ENCODE results near the gene ACSM3.
"Not testable (repeated sequence)": the region's sequence is repeated elsewhere in the genome, so short reads cannot be mapped to it uniquely, and the experiment has no call there.

The ACSM3 gene, protein sequence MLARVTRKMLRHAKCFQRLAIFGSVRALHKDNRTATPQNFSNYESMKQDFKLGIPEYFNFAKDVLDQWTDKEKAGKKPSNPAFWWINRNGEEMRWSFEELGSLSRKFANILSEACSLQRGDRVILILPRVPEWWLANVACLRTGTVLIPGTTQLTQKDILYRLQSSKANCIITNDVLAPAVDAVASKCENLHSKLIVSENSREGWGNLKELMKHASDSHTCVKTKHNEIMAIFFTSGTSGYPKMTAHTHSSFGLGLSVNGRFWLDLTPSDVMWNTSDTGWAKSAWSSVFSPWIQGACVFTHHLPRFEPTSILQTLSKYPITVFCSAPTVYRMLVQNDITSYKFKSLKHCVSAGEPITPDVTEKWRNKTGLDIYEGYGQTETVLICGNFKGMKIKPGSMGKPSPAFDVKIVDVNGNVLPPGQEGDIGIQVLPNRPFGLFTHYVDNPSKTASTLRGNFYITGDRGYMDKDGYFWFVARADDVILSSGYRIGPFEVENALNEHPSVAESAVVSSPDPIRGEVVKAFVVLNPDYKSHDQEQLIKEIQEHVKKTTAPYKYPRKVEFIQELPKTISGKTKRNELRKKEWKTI

GRCh38 chr16:20763461-20764232 lies at the start of gene ACSM3:
ACSM3 (plus strand) TSS chr16:20764014; CDS start chr16:20770035, 6,021 bp downstream.
- DNase-seq (ENCODE audit: low read depth), result peak; percentile 72

- DNase-seq (ENCODE audit: low read depth), result not testable (repeated sequence)
Measured at GRCh38 chr16:20717718-20718117, 46.1 kb upstream of the ACSM3 start.

- DNase-seq (ENCODE audit: low read depth), result no peak
Measured at GRCh38 chr16:20720251-20720650, 43.6 kb upstream of the ACSM3 start.

DNA sequence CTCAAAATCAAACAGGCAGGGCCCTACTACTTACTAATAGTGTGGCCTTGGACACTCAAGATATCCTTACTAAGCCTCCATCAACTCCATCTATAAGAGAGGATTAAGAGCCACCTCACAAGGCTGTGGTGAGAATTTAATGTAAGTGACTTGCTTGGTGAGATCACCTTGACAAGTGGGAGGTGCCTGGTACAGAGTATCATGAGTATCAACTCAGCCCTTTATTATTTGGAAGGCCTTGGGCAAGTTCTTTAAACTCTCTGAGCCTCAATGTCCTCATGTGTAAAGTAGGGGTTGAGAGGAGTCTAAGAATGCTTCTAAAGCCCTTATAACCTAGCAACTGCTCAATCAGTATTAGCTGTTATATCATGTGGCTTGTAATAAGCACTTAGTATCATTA lies 37.2 kb upstream of the ACSM3 start:
- no peak for DNase-seq (ENCODE audit: low read depth)

DNA sequence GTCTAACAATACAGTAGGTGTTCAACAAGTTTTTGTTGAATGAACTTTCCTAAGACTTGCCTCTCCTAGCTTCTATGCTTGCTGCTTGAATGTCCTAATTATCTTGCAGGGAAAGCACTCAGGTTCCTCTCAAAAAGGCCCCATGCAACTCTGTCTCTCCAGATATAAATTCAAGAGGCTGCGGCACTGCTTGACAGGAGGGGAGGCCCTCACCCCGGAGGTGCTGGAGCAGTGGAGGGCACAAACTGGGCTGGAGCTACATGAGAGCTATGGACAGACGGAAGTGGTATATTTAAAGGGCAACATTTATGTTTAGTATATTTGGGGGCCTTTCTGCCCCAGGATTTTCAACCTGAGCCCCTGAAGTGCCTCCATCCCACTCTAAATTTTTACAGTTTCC lies 36.6 kb upstream of the ACSM3 start:
- DNase-seq (ENCODE audit: low read depth), result no peak

DNA sequence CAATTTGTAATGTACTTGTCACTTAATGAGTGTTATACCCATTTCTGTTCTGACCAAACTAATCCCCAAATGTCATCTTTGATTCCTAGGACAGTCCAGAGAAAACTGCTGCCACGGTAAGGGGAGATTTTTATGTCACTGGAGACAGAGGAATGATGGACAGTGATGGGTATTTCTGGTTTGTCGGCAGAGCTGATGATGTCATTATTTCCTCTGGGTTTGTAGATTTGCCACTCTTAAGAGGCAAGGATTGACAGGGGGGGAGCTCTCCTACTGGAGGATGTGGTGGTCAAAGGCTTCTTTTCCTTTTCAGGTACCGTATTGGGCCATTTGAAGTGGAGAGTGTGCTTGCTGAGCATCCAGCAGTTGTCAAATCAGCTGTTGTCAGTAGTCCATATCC lies 34.7 kb upstream of the ACSM3 start:
- DNase-seq (ENCODE audit: low read depth), result no peak

GRCh38 chr16:20734056-20734455 lies 29.8 kb upstream of the ACSM3 start:
- no peak for DNase-seq (ENCODE audit: low read depth)

DNA sequence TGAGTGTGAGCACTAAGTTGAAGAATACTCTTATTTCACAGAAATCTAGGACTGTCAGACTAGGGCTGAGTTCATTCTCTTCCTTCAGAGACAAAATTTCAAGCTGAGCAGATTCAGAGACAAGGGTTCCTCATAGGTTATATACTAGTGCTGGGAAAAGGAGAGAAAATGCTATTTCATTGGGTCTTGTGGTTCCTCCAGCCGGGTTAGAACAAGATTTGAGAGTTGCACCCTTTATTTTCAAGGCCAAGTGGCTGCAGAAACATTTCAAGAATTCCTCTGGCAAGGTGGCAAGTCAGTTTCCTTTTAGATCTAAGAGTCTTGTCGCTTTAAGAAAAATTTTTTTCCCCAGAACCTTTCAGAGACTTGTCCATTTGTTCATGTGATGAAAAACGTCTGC lies 29.0 kb upstream of the ACSM3 start:
- no peak for DNase-seq (ENCODE audit: low read depth)

DNA sequence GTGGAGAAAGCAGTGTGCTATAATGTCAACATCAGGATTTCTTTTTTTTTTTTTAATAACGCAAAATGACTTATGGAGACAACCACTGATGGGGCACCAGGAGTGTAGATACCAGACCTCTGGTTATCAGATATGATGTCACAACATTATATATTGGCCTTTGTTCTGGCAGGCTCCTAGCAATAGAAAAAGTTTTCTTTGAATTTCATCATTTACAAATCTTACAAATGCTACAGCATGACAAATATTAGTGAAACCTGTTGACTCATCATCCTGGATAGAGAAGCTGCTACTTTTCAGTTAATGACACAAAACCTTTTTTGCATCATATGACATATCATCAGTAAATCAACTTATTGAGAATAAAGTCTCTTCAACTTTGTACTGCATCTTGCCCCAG lies 28.3 kb upstream of the ACSM3 start:
- DNase-seq (ENCODE audit: low read depth), result peak; percentile 1

- DNase-seq (ENCODE audit: low read depth), result no peak
Measured at GRCh38 chr16:20740007-20740883, 23.6 kb upstream of the ACSM3 start.

DNA sequence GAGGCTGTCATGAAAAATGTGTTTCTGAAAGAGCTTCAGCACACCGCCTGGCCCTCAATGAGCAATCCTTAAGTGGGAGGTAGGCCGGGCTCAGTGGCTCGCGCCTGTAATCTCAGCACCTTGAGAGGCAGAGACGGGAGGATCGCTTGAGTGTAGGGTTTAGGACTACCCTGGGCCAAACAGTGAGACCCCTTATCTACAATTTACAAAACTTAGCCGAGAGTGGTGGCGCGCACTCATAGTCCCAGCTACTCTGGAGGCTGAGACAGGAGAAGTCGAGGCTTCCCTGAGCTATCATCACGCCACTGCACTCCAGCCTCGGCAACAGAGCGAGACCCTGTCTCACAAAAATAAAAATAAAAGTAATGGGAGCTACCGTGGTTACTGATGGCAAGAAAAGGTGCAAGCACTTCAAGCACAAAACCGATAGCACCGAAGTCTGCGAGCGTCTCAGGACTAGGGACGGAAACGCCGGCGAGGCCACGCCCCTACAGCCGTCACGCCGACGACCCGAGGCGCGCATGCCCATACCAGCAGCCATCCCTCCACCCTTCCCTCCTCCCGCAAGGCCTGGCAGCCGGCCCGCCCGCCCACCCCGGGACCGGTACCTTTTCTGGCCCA lies 22.8 kb upstream of the ACSM3 start:
- peak; percentile 55 for DNase-seq (ENCODE audit: low read depth)

DNA sequence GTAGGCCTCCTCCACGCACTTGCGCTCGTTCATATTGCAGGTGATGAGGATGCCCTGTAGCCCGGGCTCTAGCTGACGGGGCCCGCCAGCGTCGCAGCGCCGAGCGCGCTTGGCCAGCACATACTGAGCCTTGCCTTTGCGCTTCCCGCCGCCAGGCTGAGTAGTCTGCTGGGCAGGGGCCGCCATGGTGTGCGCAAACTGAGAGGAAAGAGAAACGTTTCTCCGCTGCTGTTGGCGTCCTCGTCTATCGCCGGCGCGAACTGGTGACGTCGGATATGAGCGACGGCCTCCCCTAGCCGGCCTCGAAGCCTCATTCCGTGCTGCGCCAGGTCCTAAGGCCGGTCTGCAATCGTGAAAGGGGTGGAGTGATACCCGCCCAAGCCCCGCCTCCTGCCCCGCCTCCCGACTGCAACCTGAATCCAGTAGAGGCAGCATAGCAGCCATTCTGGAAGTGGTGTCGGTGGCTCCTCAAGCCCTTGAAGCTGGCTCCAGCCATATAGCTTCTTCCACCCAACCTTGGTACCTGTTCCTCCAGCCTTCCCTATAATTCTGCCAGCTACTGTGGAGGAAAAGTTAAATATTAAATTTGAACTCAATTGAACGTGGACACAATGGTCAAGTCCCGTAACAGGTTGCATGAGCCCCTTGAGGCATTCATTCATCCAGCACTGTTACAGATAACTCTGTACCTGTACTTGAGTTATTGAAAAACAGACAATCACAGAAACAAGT lies 22.1 kb upstream of the ACSM3 start, which contains the start of gene THUMPD1:
TSS of gene THUMPD1 (minus strand) at position 265 of the 732 bp plus-strand sequence. CDS start at position 186, 79 bp downstream.
- DNase-seq (ENCODE audit: low read depth), result peak; percentile 90

- no peak for DNase-seq (ENCODE audit: low read depth)
Measured at GRCh38 chr16:20743591-20743990, 20.2 kb upstream of the ACSM3 start.

- DNase-seq (ENCODE audit: low read depth), result no peak
Measured at GRCh38 chr16:20744922-20745440, 18.8 kb upstream of the ACSM3 start.

- DNase-seq (ENCODE audit: low read depth), result no peak
Measured at GRCh38 chr16:20746461-20746860, 17.4 kb upstream of the ACSM3 start.

GRCh38 chr16:20747030-20747816 lies 16.6 kb upstream of the ACSM3 start:
- no peak for DNase-seq (ENCODE audit: low read depth)

DNA sequence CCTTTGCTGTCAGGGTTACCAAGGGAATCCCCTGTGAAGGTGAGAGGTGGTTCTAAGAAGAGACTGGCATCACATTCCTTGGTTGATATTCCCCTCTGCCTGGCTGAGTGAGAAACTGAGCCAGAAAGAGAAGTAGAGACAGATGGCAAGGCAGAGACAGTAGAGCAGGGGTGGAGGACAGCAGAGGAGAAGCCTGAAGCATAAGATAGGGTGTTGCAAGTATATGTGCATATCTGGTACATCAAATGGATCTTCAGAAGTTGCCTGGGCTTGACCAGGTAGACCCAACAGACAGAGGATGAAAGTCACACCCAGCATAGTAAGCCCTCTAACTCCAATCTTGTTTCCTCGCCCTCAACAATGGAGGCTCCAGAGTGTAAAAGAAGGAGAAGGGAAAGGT lies 14.3 kb upstream of the ACSM3 start:
- no peak for DNase-seq (ENCODE audit: low read depth)

GRCh38 chr16:20750558-20750957 lies 13.3 kb upstream of the ACSM3 start:
- DNase-seq (ENCODE audit: low read depth), result no peak

GRCh38 chr16:20753727-20754126 lies 10.1 kb upstream of the ACSM3 start:
- no peak for DNase-seq (ENCODE audit: low read depth)

GRCh38 chr16:20755238-20755637 lies 8.6 kb upstream of the ACSM3 start:
- DNase-seq (ENCODE audit: low read depth), result no peak
